PC-3 (cell line): Measurements from ENCODE around the gene AATF.

Experiments
- CTCF ChIP-seq: fragments of 300-600 bp; sonication (generic); conservative IDR thresholded peaks from 2 replicates; pipeline ENCODE4 v1.5.1; 2017; ENCODE audit warnings: antibody characterized with exemption, low read depth, mild to moderate bottlenecking, low read length
- EZH2 ChIP-seq: fragments of 300-600 bp; sonication (generic); IDR thresholded peaks from one replicate; pipeline ENCODE4 v1.6.1; 2017; ENCODE audit warnings: antibody characterized with exemption, mild to moderate bottlenecking, low read length; ENCODE audit not compliant: unreplicated experiment
- EZH2phosphoT487 ChIP-seq: fragments of 300-600 bp; sonication (generic); IDR thresholded peaks from 2 replicates; pipeline ENCODE4 v1.6.1; 2018; ENCODE audit warnings: mild to moderate bottlenecking, antibody characterized with exemption, low read length, borderline replicate concordance

GRCh38 chr17:37096071-37096470 lies 147.3 kb downstream of the AATF start:
- TF ChIP-seq CTCF (no peak), EZH2phosphoT487 (no peak), EZH2 (no peak)
